GM21367 (cell line): Measurements from ENCODE around the gene TTC3.
"Not testable (repeated sequence)": the region's sequence is repeated elsewhere in the genome, so short reads cannot be mapped to it uniquely, and the experiment has no call there.

Experiments used
- ATAC-seq: cut with Tn5 transposase; IDR thresholded peaks from one replicate; pipeline ENCODE4 v1.9.1; 2021; ENCODE audit not compliant: unreplicated experiment

The TTC3 gene

GRCh38 chr21:37072988-37073416 lies at the start of gene TTC3, which contains the start of gene PIGP:
TTC3 (plus strand) TSS chr21:37073254; CDS start chr21:37087258, 14,004 bp downstream.
PIGP (minus strand) TSS chr21:37073071; CDS start chr21:37072515, 556 bp downstream.
- ATAC-seq = peak; percentile 50

GRCh38 chr21:37026499-37026898 lies 46.6 kb upstream of the TTC3 start:
- ATAC-seq = no peak

GRCh38 chr21:37028570-37028969 lies 44.5 kb upstream of the TTC3 start:
- no peak for ATAC-seq

GRCh38 chr21:37030864-37031263 lies 42.2 kb upstream of the TTC3 start:
- ATAC-seq = no peak

GRCh38 chr21:37032293-37032692 lies 40.8 kb upstream of the TTC3 start:
- no peak for ATAC-seq

GRCh38 chr21:37032877-37033471 lies 40.1 kb upstream of the TTC3 start:
- ATAC-seq = no peak

GRCh38 chr21:37034394-37034793 lies 38.7 kb upstream of the TTC3 start:
- ATAC-seq = not testable (repeated sequence)

- ATAC-seq = no peak
Measured at GRCh38 chr21:37036177-37036576, 36.9 kb upstream of the TTC3 start.

- no peak for ATAC-seq
Measured at GRCh38 chr21:37039411-37040075, 33.5 kb upstream of the TTC3 start.

- ATAC-seq = no peak
Measured at GRCh38 chr21:37040212-37040611, 32.8 kb upstream of the TTC3 start.

GRCh38 chr21:37041706-37042271 lies 31.3 kb upstream of the TTC3 start:
- no peak for ATAC-seq

GRCh38 chr21:37043818-37044217 lies 29.2 kb upstream of the TTC3 start:
- no peak for ATAC-seq

GRCh38 chr21:37044643-37045042 lies 28.4 kb upstream of the TTC3 start:
- no peak for ATAC-seq

- ATAC-seq = no peak
Measured at GRCh38 chr21:37045149-37045548, 27.9 kb upstream of the TTC3 start.

GRCh38 chr21:37045556-37045955 lies 27.5 kb upstream of the TTC3 start:
- ATAC-seq = no peak

- ATAC-seq = no peak
Measured at GRCh38 chr21:37047079-37047478, 26.0 kb upstream of the TTC3 start.

GRCh38 chr21:37049741-37050140 lies 23.3 kb upstream of the TTC3 start:
- ATAC-seq = not testable (repeated sequence)

GRCh38 chr21:37055271-37055855 lies 17.7 kb upstream of the TTC3 start:
- ATAC-seq = no peak

- ATAC-seq = no peak
Measured at GRCh38 chr21:37057614-37058013, 15.4 kb upstream of the TTC3 start.

GRCh38 chr21:37058261-37058660 lies 14.8 kb upstream of the TTC3 start:
- no peak for ATAC-seq

- ATAC-seq = no peak
Measured at GRCh38 chr21:37059181-37059580, 13.9 kb upstream of the TTC3 start.

- no peak for ATAC-seq
Measured at GRCh38 chr21:37060296-37060695, 12.8 kb upstream of the TTC3 start.
